GM21360 (cell line): Measurements from ENCODE around the gene SLC13A5.
"Not testable (repeated sequence)": the region's sequence is repeated elsewhere in the genome, so short reads cannot be mapped to it uniquely, and the experiment has no call there.

Experiments used
- ATAC-seq: cut with Tn5 transposase; IDR thresholded peaks from one replicate; pipeline ENCODE4 v1.9.1; 2021; ENCODE audit warnings: mild to moderate bottlenecking, moderate library complexity; ENCODE audit not compliant: unreplicated experiment

The SLC13A5 gene

DNA sequence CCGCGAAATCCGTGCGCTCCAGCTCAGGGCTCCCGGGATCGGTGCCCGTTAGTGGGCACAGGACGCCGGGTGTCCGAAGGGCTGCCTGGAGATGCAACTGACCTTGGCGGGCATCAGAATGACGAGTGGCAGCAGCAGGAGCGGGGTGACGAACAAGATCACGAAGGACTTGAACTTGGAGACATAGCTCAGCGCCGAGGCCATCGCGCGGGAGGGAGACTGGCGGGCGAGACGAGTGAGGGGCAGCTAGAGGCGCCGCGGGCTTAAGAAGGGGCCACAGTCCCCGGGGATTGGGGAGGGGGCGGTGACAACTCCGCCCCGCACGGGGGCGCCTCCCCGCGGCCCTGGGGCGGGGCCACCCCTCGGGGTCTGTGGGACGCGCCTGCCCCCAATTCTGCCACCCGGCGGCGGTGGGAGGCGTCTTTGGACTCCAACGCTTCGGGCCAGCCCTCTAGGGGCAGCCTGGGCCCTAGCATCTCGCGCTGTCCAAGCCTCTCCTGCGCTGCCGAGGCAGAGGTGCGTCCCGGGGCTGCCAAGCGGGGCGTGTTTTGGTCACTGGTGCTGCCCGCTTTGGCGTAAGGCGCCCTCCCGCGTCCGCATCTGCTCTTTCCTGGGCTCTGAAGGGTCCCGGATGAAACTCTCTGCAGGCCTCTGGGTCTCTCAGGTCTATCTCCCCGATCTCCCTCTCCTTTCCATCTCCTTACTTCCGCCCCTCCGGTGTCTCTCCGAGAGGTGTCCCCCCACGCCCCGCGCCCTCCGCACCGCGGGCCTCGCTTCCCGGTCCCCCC is at the start of gene SLC13A5:
Gene SLC13A5 (minus strand): TSS at position 240 of the 788 bp plus-strand sequence. CDS start 36 bp downstream, at position 204.
- ATAC-seq: no peak

GRCh38 chr17:6761779-6762178 is 48.6 kb upstream of the SLC13A5 start:
- ATAC-seq: no peak

DNA sequence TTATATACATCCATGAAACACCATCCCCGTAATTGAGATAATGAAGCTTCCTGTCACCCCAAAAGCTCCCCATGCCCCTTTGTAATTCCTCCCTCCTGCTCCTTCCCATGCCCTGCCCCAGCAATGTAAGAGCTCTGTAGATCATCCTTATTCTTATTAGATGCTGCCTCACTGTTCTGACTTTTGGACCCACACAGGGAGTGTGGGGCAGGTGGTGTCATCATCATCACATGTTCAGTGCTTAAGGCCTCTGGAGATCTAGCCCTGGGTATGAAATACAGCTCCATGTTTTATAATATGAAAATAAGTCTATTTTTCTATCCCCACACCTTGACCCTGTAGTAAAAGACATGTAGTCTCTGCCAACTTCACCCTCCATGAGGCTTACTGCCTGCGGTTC is 44.6 kb upstream of the SLC13A5 start:
- ATAC-seq: no peak

DNA sequence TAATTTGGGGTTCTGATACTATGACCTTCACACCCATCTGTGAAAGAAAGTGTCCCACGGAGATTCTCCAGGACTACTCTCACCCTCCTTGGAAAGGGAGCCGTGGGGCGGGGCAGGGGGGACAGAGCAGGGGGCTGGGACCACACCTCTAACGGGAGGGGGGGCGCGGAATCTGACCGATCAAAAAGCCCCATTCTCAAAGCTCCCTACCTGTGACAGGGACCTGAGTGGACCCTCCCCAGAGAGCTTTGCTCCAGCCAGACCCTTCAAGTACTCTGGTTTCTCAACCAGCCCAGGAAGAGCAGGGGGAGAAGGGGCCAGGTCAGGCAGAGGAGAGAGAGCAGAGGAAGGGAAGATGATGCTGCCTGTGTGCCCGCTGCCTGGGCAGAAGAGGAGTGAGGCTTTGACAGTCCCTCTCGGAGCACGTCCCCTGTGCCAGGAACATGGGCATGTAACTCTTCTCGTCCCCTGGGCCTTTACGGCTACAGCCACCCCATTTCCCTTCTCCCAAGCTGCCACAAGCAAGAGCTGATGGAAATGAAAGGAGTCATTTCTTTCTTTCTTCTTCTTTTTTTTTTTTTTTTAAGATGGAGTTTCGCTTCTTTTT is 43.4 kb upstream of the SLC13A5 start:
- no peak for ATAC-seq

GRCh38 chr17:6755731-6756184 is 42.6 kb upstream of the SLC13A5 start, which contains the start of gene XAF1:
Gene XAF1 (plus strand): TSS chr17:6756046. CDS start chr17:6756079, 33 bp downstream.
- no peak for ATAC-seq

DNA sequence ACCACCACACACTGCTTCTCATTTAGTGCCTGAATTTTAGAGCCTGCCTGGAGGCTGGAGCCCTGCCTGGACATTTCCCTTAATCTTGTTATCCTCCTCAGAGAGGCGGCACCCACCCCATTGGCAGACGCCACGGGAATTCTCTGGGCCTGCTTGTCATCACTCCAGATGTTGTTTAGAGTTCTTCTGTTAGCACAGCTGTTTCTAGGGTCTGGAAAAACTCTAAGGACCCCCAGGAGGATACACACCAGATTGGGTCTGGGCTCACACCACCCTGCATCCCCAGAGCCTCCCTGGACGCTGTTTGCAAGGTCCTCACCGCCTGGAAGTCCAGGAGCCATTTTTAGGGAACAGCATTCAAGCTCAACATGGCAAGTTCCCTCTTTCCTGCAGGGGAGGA is 42.1 kb upstream of the SLC13A5 start:
- no peak for ATAC-seq

GRCh38 chr17:6753546-6753945 is 40.4 kb upstream of the SLC13A5 start:
- no peak for ATAC-seq

DNA sequence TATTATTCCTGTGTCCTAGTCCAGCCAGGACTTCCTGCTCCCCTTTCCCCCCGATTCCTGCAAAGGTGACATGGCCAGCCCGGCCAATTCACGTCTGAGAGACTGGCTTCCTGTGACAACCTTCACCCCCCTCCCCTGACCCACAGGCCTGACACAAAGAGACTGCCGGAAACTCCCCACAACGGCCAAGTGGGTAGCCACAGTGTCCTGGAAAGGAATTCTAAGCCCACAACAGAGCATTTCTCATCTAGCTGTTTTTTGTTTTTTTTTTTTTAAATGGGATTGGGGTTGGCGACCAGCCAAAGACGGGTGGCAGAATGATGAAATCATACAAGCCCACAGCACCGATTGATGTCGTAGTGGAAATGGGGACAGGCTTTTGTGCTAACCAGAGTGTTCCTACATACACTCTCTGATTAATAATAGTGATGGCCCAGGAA is 39.9 kb upstream of the SLC13A5 start:
- no peak for ATAC-seq

- ATAC-seq: no peak
These were observed 39.1 kb upstream of the SLC13A5 start for GRCh38 chr17:6752068-6752909.

GRCh38 chr17:6749519-6749918 is 36.4 kb upstream of the SLC13A5 start:
- no peak for ATAC-seq

GRCh38 chr17:6748617-6749016 is 35.4 kb upstream of the SLC13A5 start:
- no peak for ATAC-seq

DNA sequence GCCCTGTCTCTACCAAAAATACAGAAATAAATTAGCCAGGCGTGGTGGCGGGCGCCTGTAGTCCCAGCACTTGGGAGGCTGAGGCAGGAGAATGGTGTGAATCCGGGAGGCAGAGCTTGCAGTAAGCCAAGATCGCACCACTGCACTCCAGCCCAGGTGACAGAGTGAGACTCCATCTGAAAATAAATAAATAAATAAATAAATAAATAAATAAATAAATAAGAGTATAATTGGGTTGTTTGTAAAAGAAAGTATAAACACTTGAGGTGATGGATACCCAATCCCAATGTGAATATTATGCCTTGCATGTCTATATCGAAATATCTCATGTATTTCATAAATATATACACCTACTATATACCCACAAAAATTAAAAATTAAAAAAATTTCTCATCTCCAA is 33.5 kb upstream of the SLC13A5 start:
- not testable (repeated sequence) for ATAC-seq

DNA sequence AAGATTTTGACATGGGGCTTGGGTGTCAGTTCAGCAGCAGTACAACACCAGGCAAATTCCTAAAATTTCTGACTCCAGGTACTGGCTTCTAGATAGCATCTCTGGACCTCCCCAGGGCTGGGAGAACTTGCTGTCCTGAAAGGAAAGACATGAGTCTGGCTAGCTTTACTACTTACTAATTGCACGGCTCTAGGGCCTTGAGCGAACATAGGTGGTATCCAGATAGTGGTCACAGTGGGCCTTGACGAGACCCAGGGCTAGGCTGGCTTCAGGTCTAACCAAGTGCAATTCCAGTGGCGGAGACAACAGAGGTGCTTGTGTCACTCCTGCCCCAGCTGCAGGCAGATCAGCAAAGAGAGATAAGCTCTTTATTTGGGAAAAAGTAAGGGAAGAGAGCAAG is 16.4 kb upstream of the SLC13A5 start:
- ATAC-seq: no peak

DNA sequence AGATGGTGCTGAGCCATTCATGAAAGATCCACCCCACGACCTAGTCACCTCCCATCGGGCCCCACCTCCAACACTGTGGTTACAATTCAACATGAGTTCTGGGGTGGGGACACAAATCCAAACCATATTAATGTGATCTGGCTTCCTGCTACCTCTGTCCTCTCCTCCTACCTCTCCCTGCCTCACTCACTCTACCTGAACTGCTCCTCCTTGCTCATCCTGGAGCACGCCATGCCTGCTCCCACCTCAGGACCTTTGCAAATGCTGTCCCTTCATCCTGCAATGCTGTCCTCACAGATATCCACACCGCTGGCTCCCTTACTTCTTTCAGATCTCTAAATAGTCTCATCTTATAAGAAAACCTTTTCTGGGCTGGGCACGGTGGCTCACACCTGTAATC is 10.8 kb upstream of the SLC13A5 start:
- no peak for ATAC-seq

GRCh38 chr17:6721744-6722143 is 8.6 kb upstream of the SLC13A5 start:
- no peak for ATAC-seq

- no peak for ATAC-seq
These were observed 3.6 kb upstream of the SLC13A5 start for GRCh38 chr17:6716736-6717135.

GRCh38 chr17:6714315-6714874 is 1.2 kb upstream of the SLC13A5 start:
- ATAC-seq: no peak

DNA sequence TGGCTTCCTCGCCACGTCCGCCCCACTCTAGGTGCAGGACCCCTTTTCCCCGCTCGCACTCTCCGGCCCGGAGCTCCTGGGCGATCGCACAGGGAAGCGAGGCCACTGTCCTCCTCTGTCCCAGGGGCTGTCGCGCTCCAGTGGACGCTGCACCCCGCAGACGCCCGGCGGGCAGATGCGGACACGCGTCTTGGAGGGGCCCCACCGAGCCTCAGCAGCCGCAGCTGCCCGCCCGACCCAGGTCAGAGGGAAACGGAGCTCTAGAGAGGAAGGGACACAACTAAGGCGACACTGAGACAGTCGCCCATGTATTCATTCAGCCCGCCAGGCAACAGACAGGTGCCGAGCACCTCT is 726 bp upstream of the SLC13A5 start:
- ATAC-seq: no peak

- no peak for ATAC-seq
These were observed 377 bp downstream of the SLC13A5 start for GRCh38 chr17:6712854-6713129.

- no peak for ATAC-seq
These were observed 913 bp downstream of the SLC13A5 start for GRCh38 chr17:6712058-6712853.

DNA sequence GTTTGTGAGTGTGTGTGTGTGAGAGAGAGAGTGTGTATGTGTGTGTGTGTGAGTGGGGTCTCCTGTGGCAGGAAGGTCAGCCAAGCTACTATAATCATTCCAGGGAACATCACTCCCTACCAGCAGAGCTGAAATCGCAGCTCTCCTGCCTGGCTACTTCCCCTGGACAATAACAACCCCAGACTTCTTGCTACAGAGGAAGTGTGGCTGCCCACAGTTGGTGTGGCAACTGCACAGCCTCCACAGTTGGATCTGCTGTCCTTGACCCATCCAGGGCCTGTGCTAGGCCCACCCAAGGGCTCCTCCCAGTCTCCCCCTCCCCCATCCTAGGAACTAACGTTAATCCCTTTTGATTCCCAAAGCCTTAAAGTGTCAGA is 1.5 kb downstream of the SLC13A5 start:
- ATAC-seq: no peak
